Amniotic epithelial cell (primary cell): ENCODE results near the gene WFS1.

Experiments used
- DNase-seq: peaks from one replicate; pipeline ENCODE4 v3.0.0-alpha.2; 2010; ENCODE audit warnings: low read depth

The WFS1 gene

DNA sequence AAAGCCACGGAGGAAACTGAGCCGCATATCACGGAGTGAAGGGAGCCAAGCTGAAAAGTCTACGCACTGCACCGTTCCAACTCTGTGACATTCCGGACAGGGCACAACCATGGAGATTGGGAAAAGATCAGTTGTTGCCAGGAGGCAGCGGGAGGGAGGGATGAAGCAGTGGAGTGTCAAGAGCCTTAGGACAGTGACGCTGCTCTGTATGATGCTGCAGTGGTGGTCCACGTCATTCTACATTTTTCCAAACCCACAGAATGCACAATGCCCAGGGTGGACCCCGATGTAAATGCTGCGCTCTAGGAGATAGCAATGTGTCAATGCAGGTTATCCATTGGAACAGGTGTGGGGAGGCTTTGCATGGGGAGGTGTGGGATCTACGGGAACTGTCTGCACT, 7.5 kb upstream of the WFS1 start:
- no peak for DNase-seq

DNA sequence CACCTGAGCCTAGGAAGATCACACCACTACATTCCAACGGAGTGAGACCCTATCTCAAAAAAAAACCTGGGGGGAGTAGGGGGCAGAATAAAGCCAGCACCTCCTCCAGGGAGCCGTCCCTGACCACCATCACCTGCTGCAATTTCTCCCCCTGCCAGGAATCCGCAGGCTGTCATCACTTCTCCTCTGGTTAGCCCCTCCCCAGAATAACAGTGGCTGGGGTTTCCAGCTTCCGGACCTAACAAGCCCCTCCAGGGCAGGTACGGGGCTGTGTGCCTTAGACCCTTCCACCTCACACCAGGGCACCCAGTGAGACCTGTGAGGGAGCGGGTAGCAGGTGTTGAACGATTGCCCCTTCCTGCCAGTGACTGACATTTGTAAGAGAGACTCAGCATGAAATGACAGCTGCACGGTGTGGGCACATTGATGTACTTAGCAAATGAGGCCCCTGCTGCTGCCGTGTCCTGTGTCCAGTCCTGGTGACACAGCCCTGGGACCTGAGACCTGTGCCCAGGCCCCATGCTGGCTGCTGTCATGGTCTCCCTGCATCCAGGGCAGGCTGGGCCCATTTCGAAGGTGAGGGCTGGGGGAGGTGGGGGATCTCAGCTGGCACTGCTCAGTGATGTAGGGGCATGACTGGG, 6.7 kb upstream of the WFS1 start:
- DNase-seq, result no peak

DNA sequence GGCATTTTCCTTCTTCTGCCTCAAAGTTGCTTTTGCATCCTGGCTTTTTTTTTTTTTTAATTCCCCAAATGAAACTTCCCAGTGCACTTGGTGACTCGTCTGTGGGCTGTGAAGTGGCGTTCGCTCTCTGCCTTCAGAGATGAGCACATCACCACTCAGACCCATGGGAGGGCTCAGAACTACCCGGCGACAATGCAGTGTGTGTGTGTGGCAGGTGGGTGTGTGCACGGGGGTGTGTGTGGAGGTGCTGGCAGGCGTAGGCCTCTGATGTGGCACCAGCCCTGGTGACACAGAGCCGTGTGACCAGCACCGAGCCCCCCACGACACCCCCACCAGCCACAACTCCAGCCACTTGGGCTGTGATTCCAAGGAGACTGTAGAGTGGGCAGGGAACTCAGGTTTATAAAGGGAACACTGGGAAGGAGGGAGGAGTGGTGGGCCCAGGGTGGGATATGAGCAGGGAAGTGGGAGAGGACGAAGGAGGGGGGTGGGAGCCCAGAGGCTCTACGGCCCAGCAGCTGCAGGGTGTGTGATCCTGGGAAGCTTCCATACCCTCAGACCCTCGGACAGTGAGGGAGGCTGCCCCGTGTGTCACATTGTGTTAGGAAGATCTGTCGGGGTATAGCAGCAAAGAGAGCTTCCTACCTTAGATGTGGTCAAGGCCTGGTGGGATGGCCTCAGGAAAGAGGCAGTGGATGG, 6.0 kb upstream of the WFS1 start:
- DNase-seq, result no peak

DNA sequence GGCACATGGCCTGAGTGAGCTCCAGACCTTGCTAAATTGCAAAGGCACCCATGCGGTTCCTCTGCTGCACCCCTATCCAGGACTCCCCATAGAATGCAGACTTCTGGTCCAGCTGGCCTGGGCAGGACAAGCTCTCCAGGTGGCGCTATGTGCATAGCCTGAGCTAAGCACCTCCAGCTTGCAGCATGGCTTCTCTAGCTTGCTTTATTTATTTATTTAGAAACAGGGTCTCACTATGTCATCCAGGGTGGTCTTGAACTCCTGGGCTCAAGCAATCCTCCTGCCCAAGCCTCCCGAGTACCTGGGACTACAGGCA, 5.5 kb upstream of the WFS1 start:
- DNase-seq, result peak; percentile 59

DNA sequence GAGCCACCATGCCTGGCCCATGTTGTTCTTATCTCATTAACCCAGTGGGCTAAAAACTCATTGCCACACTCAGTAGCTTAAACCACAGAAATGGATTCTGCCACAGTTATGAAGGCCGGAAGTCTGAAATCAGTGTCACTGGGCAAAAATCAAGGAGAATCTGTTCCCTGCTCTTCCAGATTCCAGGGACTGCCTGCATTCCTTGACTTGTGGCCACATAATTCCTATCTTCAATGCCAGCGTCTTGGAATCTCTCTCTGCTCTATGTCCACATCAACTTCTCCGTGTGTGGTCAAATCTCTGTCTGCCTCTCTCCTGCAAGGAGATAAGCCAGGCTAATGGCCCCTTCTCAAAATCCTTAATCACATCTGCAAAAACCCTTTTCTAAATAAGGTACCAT, 4.1 kb upstream of the WFS1 start:
- peak; percentile 28 for DNase-seq

DNA sequence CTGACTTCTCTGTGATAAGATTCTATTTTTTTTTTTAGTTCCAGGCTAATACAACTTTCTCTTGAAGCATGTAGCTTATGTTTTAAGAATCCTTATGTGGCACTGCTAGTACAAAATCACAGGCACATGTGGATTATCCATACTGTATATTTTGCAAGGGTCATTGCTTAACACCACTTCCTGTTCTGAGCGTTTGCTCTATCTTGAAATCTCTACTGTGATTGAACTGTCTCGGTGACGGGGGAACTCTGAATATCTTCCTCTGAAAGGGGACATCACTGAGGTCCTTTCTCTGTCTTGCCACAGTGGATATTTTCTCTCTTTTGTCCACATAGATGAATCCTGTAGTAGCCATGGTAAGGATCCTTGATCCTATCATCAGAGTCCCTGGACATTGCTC, 2.1 kb upstream of the WFS1 start:
- DNase-seq, result no peak

DNA sequence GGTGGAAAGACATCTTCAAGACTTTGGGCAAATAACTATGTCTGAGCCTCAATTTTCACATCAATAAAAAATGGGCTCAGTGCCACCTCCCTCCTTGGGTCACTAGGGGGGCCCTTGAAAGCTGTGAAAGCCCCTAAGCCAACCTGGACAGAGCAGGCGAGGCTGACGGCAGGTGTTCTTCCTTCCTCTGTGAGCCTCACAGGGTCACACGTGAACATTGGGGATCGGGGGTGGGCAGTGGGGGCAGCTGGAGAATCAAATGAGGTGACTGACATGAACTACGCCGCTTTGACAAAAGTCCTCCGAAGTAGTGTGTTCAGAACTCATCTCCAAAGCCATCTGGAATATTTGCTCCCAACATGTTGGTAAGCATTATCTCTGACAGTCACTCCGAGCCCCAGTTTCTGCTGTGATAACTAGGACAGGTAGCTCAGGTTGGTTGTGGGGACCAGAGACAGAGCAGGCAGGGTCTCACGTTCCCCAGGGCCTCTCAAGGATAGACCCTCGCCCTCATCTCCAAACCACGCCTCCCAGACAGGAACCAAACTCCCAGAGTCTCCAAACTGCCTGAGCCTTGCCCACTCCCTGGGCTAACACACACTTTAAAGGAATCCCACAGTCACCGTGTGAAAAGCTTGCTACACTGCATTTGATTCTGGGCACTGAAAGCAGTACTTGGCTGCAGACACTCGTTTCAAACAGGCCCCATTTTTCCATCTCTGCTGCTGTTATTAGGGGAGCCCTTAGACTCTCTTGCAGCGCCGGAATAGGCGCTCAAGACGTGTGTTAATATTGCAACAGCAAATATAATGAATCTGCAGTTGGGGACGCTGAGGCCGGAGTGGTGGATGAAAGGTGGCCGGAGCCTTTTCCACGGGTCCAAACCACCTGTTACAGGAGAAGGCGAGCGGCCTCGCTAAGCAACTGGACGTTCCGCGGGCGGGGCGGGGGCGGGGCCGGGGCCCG, 717 bp upstream of the WFS1 start:
- DNase-seq, result no peak

DNA sequence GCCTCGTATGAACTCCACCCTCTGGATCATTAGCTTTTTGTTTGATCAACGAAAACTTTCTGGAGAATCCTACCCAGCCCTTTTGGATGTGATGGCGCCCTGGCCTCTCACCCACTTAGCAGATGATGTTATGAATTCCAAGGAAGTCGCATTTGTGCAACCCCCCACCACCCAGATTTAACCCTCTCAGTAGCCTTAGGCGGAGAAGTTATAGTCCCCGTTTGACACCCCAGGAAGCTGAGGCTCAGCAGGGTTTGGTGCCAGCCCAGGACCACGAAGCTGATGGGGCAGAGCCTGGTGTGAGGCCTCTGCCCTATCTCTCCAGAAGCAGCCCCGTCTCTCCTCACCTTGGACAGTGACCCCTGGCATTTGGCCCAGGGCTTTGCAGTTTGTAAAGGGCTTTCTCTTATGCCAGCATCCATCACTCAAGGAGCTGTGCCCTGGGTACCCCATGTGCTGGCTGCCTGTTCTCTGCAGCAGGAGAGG, 1.0 kb downstream of the WFS1 start:
- DNase-seq, result no peak

DNA sequence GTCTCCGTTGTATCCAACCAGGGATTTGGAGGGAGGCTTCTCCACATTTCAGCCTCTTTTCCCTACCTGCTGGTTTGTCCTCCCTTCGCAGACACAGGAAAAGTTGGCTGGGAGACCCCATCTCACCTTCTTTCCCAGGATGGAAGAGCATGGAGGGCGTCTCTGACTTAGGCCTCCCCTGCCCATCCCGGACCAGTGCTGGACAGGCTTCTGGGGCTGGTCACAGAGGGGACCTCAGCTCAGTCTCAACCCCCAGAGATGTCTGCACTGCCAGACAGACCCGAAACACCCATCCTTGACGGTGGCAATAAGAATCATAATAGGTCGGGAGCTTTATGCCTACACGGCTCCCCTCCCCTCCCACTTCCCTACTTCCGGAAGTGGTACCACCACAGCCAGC, 1.6 kb downstream of the WFS1 start:
- no peak for DNase-seq

DNA sequence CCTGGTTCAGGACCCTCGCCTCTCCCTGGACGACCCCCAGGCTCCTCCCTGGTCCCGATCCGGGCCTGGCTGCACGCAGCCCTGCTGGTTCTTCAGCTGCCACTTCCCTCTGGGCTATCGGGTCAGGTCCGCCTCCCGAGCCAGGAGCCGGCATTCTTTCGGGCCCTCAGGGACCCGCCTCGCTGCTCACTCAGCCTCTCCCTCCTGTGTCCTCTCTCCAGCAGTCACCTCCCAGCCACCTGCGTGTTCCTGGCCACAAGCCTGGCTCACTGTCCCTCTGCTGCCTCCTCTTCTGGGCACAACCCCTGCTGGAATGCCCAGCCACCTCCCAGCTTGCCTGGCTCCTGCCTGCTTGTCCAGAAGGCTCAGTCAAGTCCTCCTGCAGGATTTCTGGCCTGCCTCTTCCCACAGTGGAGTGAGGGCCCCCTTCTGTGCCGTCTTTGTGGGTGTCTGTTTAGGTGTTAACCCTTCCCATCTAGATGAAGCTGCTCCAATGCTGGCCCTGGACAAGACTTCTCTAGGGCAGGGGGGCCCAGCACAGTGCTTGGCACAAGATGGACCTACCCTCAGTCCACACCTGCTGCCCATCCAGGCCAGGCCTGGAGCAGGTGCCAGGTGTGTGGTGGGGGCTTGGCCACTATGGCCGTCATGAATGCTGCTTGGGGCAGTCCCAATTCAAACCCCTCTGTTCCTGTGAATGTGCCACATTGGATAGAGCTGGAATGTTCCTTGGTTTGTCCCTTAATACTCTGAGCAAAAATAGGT, 2.2 kb downstream of the WFS1 start:
- no peak for DNase-seq

DNA sequence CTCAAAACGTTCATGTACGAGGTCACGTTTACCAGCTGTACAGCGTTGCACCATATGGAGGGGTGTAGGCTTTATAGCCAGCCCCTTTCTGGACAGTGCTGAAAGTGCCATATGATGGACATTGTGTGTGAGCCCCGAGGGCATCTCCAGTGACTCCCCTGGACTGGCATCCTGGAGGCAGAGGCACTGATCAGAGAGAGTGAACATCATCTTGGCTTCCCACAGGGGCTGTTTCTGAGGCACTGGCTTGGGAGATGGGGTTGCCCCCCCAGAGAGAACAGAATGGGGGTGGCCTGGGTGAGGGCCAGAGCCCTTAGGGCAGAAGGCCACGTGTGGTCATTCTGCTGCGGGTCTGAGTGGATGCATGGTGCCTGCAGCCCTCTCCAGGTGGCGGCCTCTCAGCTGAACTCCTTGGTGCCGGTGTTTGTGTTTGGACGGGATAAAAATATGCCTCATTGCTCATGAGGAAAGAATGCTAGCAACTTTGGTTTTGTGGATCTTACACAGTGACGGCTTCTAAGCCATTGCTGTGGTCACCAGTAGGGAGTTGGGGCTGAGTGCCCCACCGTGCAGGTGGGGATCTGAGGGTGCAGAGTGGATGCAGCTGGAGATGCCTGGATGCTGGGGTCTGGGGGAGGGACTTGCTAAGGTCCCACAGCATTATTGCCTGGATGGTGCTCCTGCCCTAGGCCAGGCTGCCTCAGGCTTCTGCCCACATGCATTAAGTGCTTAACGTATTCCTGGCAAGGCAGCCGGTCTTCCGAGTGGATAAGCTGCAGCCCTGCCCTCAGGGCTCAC, 3.4 kb downstream of the WFS1 start:
- peak; percentile 77 for DNase-seq

DNA sequence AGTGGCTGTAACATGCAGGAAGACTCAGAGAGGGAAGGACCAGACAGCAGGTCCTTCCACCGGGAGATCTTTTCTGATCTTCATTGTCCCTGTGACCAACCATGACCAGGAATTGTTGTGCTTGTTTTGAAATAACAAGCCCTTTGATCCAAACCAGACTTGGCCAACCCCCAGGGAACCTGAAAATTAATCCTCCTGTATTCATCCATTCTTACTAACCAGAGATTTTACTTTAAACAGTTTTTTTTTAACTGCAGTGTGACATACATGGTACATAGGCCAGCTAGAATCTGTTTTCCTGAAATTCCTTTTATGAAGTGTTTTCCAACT, 4.0 kb downstream of the WFS1 start:
- no peak for DNase-seq

DNA sequence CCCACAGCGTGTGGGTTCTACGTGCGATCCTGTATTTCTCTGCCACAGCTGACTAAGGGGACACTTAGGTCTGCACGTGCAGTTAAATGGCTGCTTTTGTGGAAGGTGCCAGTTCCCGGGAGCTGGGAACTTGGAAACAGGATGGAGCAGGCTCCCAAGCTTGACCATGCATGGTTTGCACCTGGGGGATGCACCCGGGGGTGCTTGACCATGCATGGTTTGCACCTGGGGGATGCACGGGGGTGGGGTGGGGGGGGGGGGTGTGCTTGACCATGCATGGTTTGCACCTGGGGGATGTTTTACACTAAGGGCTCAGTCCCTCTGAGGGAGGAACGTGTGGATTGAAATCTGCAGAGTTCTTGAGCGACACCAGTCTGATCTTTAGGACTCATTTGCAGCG, 5.7 kb downstream of the WFS1 start:
- DNase-seq, result no peak

DNA sequence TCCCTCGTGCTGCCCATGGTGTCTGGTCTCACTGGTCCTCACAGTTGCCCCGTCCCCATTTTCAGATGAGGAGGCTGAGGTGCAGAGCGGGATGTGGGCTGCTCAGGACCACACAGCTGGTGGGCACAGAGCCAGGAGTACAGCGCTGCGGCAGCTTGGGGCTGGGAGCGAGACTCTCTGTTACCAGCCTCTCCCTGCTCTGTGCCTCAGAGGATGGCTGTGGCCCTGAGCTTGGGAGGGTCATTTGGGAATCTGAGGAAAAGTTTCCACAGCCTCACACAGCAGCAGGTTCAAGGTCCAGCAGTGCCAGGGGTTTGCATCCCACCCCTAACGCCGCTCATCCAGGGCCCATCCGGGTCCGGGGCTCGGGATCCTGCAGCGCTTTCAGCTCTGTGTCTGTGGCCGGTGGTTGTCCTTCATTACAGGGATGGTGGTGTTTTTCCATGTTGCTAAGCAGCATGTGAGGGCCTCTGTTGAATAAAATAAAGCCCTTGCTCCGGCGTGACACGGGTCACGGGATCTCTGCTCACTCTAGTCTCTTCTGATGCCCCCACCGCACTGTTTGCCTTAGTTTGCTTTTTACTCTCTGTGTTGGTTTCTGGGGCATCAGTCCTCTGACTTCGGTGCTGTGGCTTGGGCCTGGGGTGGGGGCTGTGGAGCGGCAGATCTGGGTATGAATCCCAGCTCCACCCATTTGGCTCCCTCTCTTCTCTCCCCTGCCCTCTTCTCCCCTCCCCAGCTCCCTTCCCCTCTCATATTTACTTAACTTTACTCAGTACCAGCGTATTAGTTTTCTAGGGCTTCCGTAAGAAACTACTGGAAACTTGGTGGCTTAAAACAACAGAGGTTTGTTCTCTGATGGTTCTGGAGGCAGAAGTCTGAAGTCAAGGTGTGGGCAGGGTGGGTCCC, 6.5 kb downstream of the WFS1 start:
- no peak for DNase-seq

DNA sequence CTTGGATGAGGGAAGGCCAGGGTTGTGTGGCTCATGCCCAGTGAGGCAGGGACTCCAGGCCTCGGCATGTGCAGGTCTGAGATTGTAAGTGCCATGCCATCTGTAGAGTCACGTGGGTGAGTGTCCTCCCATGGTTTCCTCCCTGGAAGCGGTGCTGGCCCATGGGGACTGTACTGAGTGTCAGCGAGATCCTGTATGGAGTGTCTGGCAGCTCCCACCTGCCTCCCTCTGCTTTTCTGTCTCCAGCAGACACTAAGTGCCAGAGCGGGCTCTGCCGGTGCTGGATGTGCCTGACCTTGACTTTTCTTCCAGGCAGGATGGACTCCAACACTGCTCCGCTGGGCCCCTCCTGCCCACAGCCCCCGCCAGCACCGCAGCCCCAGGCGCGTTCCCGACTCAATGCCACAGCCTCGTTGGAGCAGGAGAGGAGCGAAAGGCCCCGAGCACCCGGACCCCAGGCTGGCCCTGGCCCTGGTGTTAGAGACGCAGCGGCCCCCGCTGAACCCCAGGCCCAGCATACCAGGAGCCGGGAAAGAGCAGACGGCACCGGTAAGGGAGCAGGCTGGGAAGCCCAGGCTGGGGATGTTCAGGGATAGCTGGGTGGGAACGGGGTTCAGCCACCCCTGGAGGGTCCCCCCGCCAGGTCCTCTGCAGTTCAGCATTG, 7.6 kb downstream of the WFS1 start:
- no peak for DNase-seq

DNA sequence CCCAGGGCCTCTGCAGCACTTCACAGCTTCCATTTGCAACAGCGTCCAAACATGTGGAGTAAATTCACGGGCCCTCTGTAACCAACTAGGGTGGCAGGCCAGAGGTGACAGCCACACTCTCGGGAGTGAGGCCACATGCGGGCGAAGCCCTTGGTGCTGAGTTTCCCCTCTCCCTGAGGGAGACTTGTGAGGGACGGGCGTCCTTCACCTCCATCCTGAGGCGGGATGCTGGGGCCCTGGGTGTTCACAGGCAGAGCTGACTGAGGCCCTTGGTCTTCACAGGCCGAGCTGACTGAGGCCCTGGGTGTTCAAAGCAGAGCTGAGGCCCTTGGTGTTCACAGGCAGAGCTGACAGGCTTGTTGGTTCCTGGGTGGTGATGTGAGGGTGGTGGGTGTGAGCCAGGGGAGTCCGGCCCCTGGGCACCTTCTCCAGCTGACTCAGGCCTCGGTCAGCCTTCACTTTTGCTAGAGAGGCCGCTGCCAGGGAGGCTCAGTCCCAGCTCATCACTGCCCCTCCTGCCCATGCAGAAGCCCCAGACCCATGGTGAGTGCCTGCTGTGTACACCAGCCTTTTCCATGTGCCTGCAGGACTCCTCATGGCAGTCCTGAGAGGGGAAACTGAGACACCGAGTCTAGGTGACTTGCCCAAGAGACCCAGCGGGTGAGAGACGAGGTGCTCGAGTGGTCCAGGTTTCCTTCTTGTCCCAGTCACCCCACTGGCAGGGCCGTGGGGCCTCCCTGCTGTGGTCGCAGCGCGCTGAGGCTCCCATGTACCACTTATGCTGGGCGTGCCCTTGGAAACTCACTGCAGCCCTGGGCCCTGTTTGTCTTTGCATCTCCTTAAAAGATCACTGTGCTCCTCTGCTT, 8.5 kb downstream of the WFS1 start:
- DNase-seq, result no peak

DNA sequence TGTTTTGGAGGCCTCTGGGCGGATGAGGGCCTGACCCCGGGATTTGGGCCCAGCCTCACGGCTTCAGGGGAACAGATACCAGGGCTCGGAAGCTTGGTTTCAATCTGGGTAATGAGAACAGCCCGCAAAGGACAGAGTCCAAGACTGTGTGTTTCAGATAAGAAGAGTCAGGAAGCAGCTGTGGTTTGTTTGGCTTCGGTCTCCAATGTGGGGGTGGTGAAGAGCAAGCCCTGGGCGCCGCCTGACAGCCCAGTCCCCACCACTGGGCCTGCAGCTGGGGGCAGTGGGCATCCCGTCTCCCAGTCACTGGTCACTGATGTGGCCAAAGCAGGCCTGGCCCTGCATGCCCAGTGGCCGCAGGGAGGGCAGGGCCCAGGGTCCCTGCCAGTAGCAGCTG, 9.1 kb downstream of the WFS1 start:
- DNase-seq, result peak; percentile 55

DNA sequence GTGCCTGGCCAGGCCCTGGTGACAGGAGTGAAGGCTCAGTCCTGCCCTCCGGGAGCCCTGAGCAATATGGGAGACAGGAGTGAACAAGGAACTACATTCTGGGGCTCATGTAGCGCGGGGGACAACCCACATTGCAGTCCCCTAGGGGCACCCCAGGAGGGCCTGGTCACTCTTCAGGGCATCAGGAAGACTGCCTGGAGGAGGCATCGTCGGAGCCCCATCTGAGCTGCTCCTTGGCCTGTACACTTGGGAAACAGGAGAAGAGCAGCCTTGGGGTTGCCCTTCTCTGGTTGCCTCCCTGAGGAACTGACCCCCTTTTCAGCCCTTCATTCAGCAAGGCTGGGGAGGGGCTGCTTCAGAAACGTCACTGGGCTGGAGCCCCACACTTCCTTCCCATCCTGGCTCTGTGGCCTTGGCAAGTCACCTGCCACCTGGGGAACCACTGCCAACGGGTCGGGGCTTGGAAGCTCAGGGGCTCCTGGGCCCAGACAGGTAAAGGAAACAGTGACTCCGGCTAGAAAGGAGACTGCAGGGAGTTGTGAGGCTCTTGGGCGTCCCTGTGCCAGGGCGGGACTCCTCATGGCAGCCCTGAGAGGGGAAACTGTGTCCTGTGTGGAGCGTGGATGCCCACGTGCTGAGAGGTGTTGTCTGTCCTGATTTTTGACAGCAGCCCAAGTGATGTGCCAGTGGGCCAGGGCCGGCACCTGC, 10.1 kb downstream of the WFS1 start:
- DNase-seq, result no peak
